ENCODE data around the gene C22orf15.

The C22orf15 gene

GRCh38 chr22:23755711-23756110 lies 7.1 kb upstream of the C22orf15 start:
- Histone ChIP-seq H3K4me1 (peaks cover 0 to 6% (median 1%) of the 10 kb centered on the region in 4 donors), H3K36me3 (no peaks in the 10 kb centered on the region), H3K4me3 (no peak overlapping the region), H3K9me3 (no peaks in the 10 kb centered on the region), H3K27ac (no peak overlapping the region), H3K27me3 (no peaks in the 10 kb centered on the region)
- no peak for DNase-seq
- TF ChIP-seq CTCF (IDR thresholded peaks at IDR 0.05) = no peak
- intact Hi-C loops (cut with DNase I; ENCODE audit: low total_unique reads) = loop anchor here (10.0 kb wide), 1 partner anchor 231 kb away; no protein-coding TSS in a partner anchor

GRCh38 chr22:23756891-23757290 lies 5.9 kb upstream of the C22orf15 start:
- DNase-seq = no peak
- Histone ChIP-seq H3K4me3 (no peak overlapping the region), H3K9me3 (no peaks in the 10 kb centered on the region), H3K27me3 (no peaks in the 10 kb centered on the region), H3K4me1 (no peaks in the 10 kb centered on the region), H3K36me3 (no peaks in the 10 kb centered on the region), H3K27ac (no peak overlapping the region)
- intact Hi-C loops (cut with DNase I; ENCODE audit: low total_unique reads) = loop anchor here (10.0 kb wide), 1 partner anchor 232 kb away; no protein-coding TSS in a partner anchor
- no peak for TF ChIP-seq CTCF (IDR thresholded peaks at IDR 0.05)

- Histone ChIP-seq H3K27me3 (no peaks in the 10 kb centered on the region), H3K4me1 (peaks cover 0 to 20% (median 18%) of the 10 kb centered on the region in 4 donors), H3K4me3 (no peak overlapping the region), H3K27ac (no peak overlapping the region), H3K36me3 (no peaks in the 10 kb centered on the region), H3K9me3 (no peaks in the 10 kb centered on the region)
- DNase-seq = no peak
- intact Hi-C loops (cut with DNase I; ENCODE audit: low total_unique reads) = loop anchor here (10.0 kb wide), 1 partner anchor 235 kb away; no protein-coding TSS in a partner anchor
- no peak for TF ChIP-seq CTCF (IDR thresholded peaks at IDR 0.05)
These were observed 3.2 kb upstream of the C22orf15 start for GRCh38 chr22:23759566-23759965.

GRCh38 chr22:23760056-23760455 lies 2.7 kb upstream of the C22orf15 start:
- Histone ChIP-seq H3K4me3 (no peak overlapping the region), H3K9me3 (no peaks in the 10 kb centered on the region), H3K4me1 (peaks cover 0 to 25% (median 21%) of the 10 kb centered on the region in 4 donors), H3K36me3 (peaks cover 0 to 4% (median 0%) of the 10 kb centered on the region in 3 donors), H3K27me3 (no peaks in the 10 kb centered on the region), H3K27ac (no peak overlapping the region)
- no peak for TF ChIP-seq CTCF (IDR thresholded peaks at IDR 0.05)
- no peak for DNase-seq
- intact Hi-C loops (cut with DNase I; ENCODE audit: low total_unique reads) = no loop called here

- no peak for DNase-seq
- Histone ChIP-seq H3K4me3 (peak overlapping the region; percentile 22 to 33), H3K36me3 (peaks cover 0 to 13% (median 0%) of the 10 kb centered on the region in 3 donors), H3K9me3 (no peaks in the 10 kb centered on the region), H3K27ac (no peak overlapping the region), H3K4me1 (peaks cover 0 to 44% (median 34%) of the 10 kb centered on the region in 4 donors), H3K27me3 (no peaks in the 10 kb centered on the region)
- intact Hi-C loops (cut with DNase I; ENCODE audit: low total_unique reads) = no loop called here
- no peak for TF ChIP-seq CTCF (IDR thresholded peaks at IDR 0.05)
These were observed 772 bp downstream of the C22orf15 start for GRCh38 chr22:23763579-23763945.

GRCh38 chr22:23763954-23764353 lies 1.2 kb downstream of the C22orf15 start:
- DNase-seq = no peak

More at GRCh38 chr22:23763954-23764353, 1.2 kb downstream of the C22orf15 start:
- intact Hi-C loops (cut with DNase I; ENCODE audit: low total_unique reads) = no loop called here
- no peak for TF ChIP-seq CTCF (IDR thresholded peaks at IDR 0.05)
- peak overlapping the region in 1 of 2 donors; percentile 33 for H3K4me3 ChIP-seq
- peaks cover 0 to 48% (median 38%) of the 10 kb centered on the region in 4 donors for H3K4me1 ChIP-seq
- no peaks in the 10 kb centered on the region for H3K9me3 ChIP-seq
- no peak overlapping the region for H3K27ac ChIP-seq
- peaks cover 0 to 13% (median 0%) of the 10 kb centered on the region in 3 donors for H3K36me3 ChIP-seq
- H3K27me3 ChIP-seq = no peaks in the 10 kb centered on the region
